ENCODE data around the gene KCNMA1.

- TF ChIP-seq CTCF (IDR thresholded peaks at IDR 0.05) (no peak), POLR2A (IDR thresholded peaks at IDR 0.05) (no peak), POLR2AphosphoS5 (IDR thresholded peaks at IDR 0.05) (no peak)
These were observed 352.8 kb downstream of the KCNMA1 start for GRCh38 chr10:77284797-77285196.
